Smooth muscle cell (in vitro differentiated cells): ENCODE measurements around the gene ZNHIT2. TPM values are rescaled to one million over a fixed set of nuclear protein-coding genes. Genes with fewer than 3 reads are reported as not detected.

Experiments used
- DNase-seq: peaks from one replicate; lab custom pipeline; 2025; ENCODE audit not compliant: unreplicated experiment; lab: John Stamatoyannopoulos, UW
- H2AFZ ChIP-seq: fragments of 200-600 bp; sonication (generic); 2 replicates; pipeline ENCODE4 v1.6.0; 2016; ENCODE audit warnings: antibody characterized with exemption, low read depth, mild to moderate bottlenecking
- H3F3A ChIP-seq: fragments of 200-600 bp; sonication (generic); 2 replicates; pipeline ENCODE4 v1.6.0; 2017; ENCODE audit warnings: antibody characterized with exemption, low read depth
- H3K27ac ChIP-seq: fragments of 200-600 bp; sonication (generic); 2 replicates; pipeline ENCODE4 v1.5.1; 2016; ENCODE audit warnings: low read depth, mild to moderate bottlenecking
- H3K27me3 ChIP-seq: fragments of 200-600 bp; sonication (generic); 2 replicates; pipeline ENCODE4 v1.6.1; 2016; ENCODE audit warnings: low read depth, mild to moderate bottlenecking
- H3K36me3 ChIP-seq: fragments of 200-600 bp; sonication (generic); 2 replicates; pipeline ENCODE4 v1.5.1; 2016; ENCODE audit warnings: low read depth
- H3K4me1 ChIP-seq: fragments of 200-600 bp; sonication (generic); 2 replicates; pipeline ENCODE4 v1.5.1; 2016; ENCODE audit warnings: low read depth
- H3K4me2 ChIP-seq: fragments of 200-600 bp; sonication (generic); 2 replicates; pipeline ENCODE4 v1.6.0; 2016; ENCODE audit warnings: mild to moderate bottlenecking
- H3K4me3 ChIP-seq: fragments of 200-600 bp; sonication (generic); 2 replicates; pipeline ENCODE4 v1.5.1; 2016; ENCODE audit warnings: mild to moderate bottlenecking
- H3K79me2 ChIP-seq: fragments of 200-600 bp; sonication (generic); 2 replicates; pipeline ENCODE4 v1.6.0; 2016; ENCODE audit warnings: low read depth, mild to moderate bottlenecking
- H3K9ac ChIP-seq: fragments of 200-600 bp; sonication (generic); 2 replicates; pipeline ENCODE4 v1.6.0; 2016; ENCODE audit warnings: low read depth
- H3K9me3 ChIP-seq: fragments of 200-600 bp; sonication (generic); replicated peaks from 2 replicates; pipeline ENCODE4 v1.5.1; 2016; ENCODE audit warnings: low read depth
- H4K20me1 ChIP-seq: fragments of 200-600 bp; sonication (generic); 2 replicates; pipeline ENCODE4 v1.6.0; 2016; ENCODE audit warnings: low read depth
- WGBS: methylation state at CpG from one replicate; pipeline ENCODE4 v1.1.7; 2016; ENCODE audit warnings: low lambda C conversion rate; 5-methylcytosine and 5-hydroxymethylcytosine counted together
- polyA plus RNA-seq: library from polyadenylated mRNA; unstranded; fragments of >200 nt; fragmentation: Nextera tagmentation; extraction: Ambion mirVana; gene quantifications from 2 replicates; pipeline ENCODE4 v1.2.1, GENCODE V29; 2016
- total RNA-seq: library from RNA; depleted of rRNA; stranded (reverse); fragments of >200 nt; gene quantifications from 2 replicates; pipeline ENCODE4 v1.2.3, GENCODE V29; 2014
- TF ChIP-seq, protein P1 (sequence below): fragments of 200-600 bp; sonication (generic); IDR thresholded peaks from 2 replicates; pipeline ENCODE4 v1.5.1; 2017; ENCODE audit warnings: borderline replicate concordance, mild to moderate bottlenecking, antibody characterized with exemption; ENCODE audit not compliant: insufficient read depth, poor library complexity, severe bottlenecking

The ZNHIT2 gene
- total and polyA plus RNA-seq, 2 experiments from 2014 or later = 9.1 to 14.5 TPM

DNA sequence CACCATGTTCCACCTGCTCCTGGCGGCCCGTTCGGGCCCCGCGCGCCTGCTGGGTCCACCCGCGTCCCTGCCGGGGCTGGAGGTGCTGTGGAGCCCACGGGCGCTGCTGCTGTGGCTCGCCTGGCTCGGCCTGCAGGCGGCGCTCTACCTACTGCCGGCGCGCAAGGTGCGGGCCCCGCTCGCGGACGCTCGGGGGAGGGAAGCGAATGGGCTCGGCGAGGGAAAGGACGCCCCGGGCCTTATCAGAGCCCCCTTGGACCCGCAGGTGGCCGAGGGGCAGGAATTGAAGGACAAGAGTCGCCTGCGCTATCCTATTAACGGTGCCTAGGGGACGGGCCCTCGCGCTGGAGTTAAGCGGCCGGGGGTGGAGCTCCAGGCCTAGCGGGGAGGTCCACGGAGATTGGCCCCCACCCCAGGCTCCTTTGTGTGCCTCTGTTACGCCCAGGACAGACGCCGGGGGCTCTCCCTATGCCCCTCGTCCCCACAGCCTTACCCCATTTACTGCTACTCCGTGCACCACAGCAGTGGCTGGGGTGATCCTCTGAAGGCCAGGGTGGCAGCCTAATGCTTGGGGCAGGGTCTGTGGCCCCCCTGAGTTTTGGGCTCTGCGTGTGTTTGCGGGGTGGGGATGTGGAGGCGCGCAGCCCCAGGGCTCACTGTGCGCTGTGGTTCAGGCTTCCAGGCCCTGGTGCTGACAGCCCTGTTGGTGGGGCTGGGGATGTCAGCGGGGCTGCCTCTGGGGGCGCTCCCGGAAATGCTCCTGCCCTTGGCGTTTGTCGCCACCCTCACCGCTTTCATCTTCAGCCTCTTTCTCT, 4.7 kb downstream of the ZNHIT2 start:
- peak overlapping the region; percentile 98 for H3K4me2 ChIP-seq
- no peak for DNase-seq
- no peaks in the 10 kb centered on the region for H3F3A ChIP-seq
- peak overlapping the region; percentile 35 for H3K9ac ChIP-seq
- peaks cover 22% of the 10 kb centered on the region for H3K4me1 ChIP-seq
- H3K27me3 ChIP-seq = no peaks in the 10 kb centered on the region
- WGBS = 2% methylated on average over 53 of the region's 57 CpGs
- H3K4me3 ChIP-seq = peak overlapping the region; percentile 71
- peak overlapping the region; percentile 57 for H3K27ac ChIP-seq
- TF ChIP-seq, protein P1, sequence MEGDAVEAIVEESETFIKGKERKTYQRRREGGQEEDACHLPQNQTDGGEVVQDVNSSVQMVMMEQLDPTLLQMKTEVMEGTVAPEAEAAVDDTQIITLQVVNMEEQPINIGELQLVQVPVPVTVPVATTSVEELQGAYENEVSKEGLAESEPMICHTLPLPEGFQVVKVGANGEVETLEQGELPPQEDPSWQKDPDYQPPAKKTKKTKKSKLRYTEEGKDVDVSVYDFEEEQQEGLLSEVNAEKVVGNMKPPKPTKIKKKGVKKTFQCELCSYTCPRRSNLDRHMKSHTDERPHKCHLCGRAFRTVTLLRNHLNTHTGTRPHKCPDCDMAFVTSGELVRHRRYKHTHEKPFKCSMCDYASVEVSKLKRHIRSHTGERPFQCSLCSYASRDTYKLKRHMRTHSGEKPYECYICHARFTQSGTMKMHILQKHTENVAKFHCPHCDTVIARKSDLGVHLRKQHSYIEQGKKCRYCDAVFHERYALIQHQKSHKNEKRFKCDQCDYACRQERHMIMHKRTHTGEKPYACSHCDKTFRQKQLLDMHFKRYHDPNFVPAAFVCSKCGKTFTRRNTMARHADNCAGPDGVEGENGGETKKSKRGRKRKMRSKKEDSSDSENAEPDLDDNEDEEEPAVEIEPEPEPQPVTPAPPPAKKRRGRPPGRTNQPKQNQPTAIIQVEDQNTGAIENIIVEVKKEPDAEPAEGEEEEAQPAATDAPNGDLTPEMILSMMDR = peak; percentile 80
- H3K79me2 ChIP-seq = peaks cover 16% of the 10 kb centered on the region
- no peak overlapping the region for H2AFZ ChIP-seq
- H3K9me3 ChIP-seq = no peaks in the 10 kb centered on the region
- peaks cover 5% of the 10 kb centered on the region for H4K20me1 ChIP-seq
- H3K36me3 ChIP-seq = no peaks in the 10 kb centered on the region

GRCh38 chr11:65111744-65112545, 5.6 kb downstream of the ZNHIT2 start, which contains the start of gene TM7SF2:
Gene TM7SF2, plus strand, starts transcription at chr11:65111872. Its CDS starts 144 bp downstream, at chr11:65112016.
- H3K9me3 ChIP-seq = no peaks in the 10 kb centered on the region
- H3K27me3 ChIP-seq = no peaks in the 10 kb centered on the region
- peak; percentile 46 for DNase-seq
- H3F3A ChIP-seq = no peaks in the 10 kb centered on the region
- H3K9ac ChIP-seq = peak within 1 kb of the TSS; percentile 35
- H3K27ac ChIP-seq = no peak within 1 kb of the TSS
- H3K36me3 ChIP-seq = no peaks in the 10 kb centered on the region
- peaks cover 22% of the 10 kb centered on the region for H3K4me1 ChIP-seq
- H3K79me2 ChIP-seq = peaks cover 16% of the 10 kb centered on the region
- H2AFZ ChIP-seq = no peak within 1 kb of the TSS
- TF ChIP-seq, protein P1 = no peak
- H4K20me1 ChIP-seq = peaks cover 5% of the 10 kb centered on the region
- WGBS = 2% methylated on average over 38 of the region's 64 CpGs
- H3K4me3 ChIP-seq = peak within 1 kb of the TSS; percentile 71
- peak within 1 kb of the TSS; percentile 98 for H3K4me2 ChIP-seq

DNA sequence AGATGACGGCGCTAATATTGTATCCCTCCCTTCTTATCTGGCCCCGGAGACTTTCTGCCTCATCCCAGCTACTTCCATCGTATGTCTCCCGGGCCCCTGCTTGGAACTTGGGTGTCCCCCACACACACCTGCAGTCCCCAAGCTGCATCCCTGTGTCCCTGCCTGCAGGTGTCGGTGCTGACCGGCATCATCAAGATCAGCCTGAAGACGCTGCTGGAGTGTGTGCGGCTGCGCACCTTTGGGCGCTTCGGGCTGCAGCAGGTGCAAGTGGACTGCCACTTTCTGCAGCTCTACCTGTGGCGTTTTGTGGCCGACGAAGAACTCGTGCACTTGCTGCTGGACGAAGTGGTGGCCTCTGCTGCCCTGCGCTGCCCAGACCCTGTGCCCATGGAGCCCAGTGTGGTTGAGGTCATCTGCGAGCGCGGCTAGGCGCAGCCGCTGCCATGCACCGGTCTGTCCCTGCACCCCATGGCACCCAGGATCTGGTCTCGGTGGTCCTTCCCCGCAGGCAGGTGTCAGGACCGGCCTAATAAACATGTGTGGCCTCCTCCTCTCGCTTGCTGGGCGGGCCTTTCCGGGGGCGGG, 6.2 kb downstream of the ZNHIT2 start:
- TF ChIP-seq, protein P1 = no peak
- H3K4me3 ChIP-seq = peak overlapping the region; percentile 71
- no peaks in the 10 kb centered on the region for H3F3A ChIP-seq
- H3K36me3 ChIP-seq = no peaks in the 10 kb centered on the region
- WGBS = 64% methylated on average over 31 of the region's 31 CpGs
- no peak overlapping the region for H2AFZ ChIP-seq
- no peak overlapping the region for H3K27ac ChIP-seq
- H3K4me2 ChIP-seq = peak overlapping the region; percentile 98
- no peak overlapping the region for H3K9ac ChIP-seq
- no peak for DNase-seq
- H3K9me3 ChIP-seq = no peaks in the 10 kb centered on the region
- H3K79me2 ChIP-seq = peaks cover 12% of the 10 kb centered on the region
- H4K20me1 ChIP-seq = peaks cover 5% of the 10 kb centered on the region
- H3K27me3 ChIP-seq = no peaks in the 10 kb centered on the region
- peaks cover 18% of the 10 kb centered on the region for H3K4me1 ChIP-seq
